ENCODE results near the gene ARHGAP28.
"Not testable (repeated sequence)": the region's sequence is repeated elsewhere in the genome, so short reads cannot be mapped to it uniquely, and the experiment has no call there.

ARHGAP28 gene

DNA sequence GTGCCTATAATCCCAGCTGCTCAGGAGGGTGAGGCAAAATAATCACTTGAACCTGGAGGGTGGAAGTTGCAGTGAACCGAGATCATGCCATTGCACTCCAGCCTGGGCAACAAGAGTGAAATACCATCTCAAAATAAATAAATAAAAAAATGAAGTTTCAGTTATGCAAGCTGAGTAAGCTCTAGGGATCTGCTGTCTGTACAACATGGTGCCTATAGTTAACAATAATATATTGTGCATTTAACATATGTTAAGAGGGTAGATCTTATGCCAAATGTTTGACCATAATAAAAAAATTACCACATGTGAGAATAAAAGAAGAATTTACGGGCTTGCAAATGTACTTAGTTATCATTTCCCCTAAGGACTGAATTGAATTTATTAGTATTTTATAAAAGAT lies 208.9 kb downstream of the ARHGAP28 start:
- not testable (repeated sequence) for DNase-seq

DNA sequence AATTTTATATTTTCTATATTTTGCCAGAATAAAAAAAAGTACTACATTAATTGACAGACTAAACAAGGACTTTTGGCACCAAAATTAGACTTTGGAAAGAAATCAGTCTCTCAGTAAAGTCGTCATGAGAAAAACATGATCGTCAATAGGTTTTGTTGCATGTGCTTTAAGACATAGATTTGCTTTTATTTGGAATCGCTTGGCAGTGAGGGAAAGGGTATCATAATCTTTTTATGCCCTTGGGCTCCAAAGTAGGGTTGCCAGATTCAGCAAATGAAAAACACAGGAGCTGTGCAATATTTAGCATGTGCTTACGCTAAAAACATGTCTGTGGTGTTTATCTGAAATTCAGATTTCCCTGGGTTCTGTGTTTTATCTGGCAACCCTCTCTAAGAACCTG lies 210.5 kb downstream of the ARHGAP28 start:
- no peak for DNase-seq

DNA sequence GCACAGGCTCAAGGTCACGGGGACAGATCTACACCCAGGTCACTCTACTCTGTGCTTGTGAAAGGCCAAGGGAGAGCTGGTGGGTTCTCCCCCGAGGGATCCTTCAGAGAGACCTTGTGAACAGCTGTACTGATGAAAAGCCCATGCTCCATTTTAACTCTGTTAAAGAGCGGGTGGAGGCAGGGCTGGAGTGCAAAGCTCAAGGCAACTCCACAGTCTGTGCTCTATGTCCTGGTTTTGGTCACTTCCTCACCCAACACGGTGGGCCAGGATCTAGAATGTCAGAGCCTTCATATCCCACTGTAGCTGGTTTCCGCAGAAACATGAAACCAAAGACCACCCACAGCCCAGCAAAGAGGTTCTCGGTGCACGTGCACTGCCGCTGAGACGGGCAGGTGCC lies 210.9 kb downstream of the ARHGAP28 start:
- no peak for DNase-seq

DNA sequence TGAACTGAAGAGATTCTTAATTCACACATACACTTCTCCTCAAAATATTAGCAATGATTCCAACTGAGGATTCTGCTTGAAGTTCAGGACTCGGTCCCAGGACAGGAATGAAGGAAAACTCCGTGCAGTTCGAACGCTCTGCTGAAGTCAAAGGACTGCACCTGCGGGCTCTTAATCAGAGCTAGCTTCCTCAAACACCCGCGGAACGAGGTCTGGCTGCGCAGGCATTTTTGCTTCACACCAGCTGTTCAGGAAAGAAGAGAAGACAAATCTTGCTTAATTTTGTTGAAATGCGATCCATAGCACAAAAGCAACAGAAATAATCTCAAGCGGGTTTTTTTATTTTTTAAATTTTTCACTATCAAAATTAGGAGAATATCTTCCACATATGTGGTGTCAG lies 212.5 kb downstream of the ARHGAP28 start:
- no peak for DNase-seq

DNA sequence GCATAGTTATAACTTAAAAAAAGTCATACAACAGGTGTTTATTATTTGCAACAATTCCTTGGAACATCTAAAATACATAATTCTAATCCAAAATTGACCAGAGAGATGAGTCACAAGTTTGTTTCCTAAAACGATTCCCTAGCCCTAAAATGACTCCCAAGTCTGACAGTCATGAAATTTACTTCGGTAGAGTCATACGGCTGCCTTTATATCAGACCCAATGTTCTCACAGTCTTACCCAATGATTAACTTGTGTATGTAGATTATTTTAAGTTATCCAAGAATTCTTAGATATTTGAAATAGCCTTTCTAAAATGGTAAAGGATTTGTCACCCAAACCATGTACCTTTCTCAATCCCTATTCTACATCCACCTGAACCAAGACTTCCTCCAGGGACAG lies 213.2 kb downstream of the ARHGAP28 start:
- DNase-seq = no peak

DNA sequence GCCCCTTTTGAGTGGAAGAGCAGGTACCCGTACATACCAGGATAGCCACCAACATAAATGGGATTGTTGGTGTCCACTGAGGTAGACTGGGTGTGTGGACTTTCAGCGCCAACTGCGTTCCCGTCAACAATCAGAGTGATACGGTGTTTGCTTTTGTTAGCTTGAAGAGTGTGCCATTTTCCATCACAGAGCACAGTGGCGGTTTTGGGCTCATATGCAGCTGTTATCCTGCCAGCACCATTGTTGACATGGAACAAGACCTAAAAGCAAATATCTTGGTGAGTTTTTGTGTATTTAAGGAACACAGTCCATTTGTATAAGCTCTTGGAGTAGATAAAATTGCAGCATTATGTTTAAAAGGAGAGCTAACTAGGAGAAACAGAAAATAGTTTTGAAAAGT lies 213.6 kb downstream of the ARHGAP28 start:
- DNase-seq = no peak

DNA sequence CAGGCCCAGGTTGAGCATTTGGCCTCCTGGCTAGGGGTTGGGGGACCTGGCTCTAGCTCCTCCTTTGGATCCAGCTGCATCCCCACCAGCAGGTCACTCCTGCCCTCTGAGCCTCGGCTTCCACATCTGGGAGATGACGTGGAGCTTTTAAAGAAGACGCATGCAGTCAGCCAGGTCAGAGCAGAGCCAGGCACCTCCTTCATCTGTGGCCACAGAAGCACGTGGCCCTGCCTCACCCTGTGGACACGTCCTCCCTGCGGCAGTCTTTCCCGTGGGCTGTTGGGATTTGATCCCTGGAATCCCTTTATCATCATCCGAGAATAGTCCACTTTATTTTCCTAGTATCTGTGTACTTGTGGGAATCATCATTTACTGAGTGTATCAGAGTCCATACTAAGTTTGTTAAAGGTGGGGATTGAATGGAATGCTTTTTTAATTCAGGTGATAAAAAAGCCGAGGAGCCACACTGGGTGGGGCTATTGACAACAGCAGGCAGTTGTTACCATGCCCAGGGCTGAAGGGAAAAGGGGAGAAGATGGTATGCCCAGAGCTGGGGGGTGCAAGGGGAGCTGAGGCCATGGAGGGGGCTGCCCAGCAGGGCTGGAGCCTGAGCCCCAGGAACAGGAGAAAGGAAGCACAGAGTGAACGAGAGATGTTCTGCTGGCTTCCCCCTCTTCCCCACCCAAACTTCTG lies 218.0 kb downstream of the ARHGAP28 start:
- DNase-seq = no peak

DNA sequence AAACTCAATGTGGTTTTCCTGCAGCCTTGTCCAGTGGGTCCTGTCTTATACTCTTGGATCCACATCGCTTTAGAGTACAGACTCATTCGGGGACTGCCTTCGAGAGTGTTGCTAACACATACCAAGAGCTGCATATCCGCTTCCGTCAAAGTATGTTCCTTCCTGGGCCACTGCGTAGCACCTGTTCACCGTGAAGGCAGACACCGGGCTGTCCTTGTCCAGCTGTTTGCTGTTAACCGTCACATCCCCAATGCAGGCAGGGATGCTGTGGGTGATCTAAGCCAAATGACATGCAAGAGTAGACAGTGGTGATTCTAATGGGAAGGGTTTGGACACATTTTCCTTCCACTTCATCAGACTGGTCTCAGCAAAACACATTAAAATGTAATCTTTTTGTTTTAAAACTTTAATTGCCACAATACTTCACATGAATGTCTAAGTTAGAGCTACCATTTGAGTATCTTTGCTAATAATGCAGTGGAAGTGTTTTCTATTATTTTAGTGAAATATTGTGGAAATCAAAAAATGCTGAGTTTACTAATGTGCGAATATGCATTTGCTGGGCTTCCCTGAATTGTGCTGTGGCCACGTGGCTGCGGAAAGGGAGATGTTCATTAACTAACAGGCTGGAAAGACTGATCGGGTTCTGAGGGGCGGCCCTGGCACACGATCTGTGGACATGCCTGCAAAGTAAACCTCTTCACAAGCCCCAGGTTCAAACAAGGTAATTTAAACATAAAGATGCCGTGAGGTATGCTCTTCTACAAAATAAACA lies 219.0 kb downstream of the ARHGAP28 start:
- no peak for DNase-seq

DNA sequence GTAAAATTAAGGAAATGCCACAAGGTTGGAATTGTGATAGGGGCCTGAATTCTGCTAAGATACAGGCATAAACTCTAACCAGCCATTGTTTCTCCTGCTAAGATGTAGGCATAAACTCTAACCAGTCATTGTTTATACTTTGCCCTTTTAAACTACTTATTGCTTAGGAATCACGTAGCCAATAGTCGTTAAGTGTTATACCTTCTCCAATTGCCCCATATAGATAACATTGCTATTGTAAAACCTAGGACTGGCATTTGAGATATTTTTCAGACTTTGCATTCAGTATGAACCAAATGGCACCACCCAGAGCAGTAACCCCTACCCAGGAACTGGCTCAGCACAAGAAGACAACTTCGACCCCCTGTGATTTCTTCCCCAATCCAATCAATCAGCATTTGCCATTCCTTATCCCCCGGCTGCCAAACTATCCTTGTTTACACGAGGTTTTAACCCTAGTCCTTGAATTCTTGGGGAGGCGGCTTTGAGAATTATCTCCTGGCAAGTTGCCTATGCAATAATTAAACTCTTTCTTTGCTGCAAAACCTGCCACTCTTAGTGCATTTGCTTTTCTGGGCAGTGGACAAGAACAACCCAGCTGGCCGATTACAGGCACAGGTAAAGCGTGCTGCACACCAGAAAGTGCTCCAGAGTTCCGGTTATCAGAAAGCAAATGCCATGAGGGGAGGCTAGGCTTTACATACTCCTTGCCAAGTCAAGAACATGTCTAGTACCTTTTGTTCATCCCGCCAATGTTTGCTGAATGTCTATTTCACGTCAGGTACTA lies 220.5 kb downstream of the ARHGAP28 start:
- no peak for DNase-seq

DNA sequence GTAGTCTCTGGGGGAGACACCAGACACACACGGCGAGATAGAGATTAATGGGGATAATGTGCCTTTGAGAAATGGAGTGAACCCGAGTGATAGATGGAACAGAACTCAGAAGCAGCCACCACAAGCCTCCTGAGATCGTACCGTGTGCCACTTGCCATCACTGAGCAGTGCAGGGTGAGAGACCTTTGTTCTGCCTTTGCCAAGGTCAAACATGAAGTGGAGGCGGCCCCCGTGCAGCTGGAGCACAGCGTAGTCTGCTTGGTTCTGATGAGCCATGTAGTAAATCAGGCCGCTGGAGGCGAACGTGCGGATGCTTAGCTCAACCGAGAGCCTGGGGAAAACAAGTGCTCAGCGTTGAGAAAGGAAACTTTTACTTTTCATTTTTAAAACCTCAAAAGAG lies 221.1 kb downstream of the ARHGAP28 start:
- DNase-seq = no peak

DNA sequence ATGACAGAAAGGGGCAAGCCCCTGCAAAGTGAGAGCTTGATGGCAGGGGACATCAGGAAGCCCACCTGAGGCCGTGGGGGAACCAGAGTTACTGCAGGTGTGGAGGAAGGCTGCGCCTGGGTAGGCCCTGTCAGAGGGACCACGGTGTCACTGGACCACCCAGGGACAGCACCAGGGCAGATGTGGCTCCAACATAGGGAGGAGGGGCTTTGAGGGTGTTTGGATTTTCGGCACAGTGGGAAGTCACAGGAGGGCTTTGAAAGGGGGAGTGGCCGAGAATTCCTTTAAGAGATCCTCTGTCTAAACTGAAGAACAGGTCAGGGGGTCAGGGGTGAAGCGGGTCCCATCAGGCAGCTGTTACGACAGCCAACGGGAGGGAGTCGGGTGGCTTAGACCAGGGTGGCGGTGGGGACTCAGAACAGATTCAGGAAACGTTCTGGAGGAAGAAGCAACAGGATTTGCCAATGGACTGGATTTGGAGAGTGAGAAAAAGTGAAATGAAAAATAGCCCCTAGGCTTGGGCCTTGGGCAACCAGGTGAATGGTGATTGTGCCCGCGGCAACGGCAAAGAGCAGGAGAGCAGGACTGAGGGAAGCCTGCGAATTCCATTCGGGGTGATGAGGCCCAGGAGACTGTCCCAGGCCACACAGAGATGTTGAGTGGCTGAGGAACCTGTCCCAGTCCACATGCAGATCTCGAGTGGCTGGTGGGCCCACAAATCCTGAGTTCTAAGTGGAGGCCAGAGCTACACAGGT lies 222.0 kb downstream of the ARHGAP28 start:
- no peak for DNase-seq

DNA sequence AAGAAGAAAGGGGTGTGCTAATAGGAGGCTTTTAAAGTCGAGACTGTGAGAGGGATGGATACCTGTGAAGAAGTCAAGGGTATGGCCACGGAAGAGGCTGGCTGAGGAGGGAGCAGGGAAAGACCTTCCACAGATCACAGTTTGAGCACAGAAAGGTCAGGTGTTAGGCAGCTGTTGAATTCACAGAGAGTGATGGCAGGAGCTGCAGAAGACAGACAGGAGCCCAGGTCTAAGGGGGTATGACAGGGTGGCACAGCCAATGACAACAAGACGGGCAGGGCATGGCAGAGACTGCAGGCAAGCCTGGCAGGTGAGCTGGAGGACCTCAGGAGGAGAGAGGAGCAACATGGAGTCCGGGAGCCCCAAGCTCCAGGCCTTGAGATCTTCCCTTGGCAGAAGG lies 225.0 kb downstream of the ARHGAP28 start:
- DNase-seq = no peak

DNA sequence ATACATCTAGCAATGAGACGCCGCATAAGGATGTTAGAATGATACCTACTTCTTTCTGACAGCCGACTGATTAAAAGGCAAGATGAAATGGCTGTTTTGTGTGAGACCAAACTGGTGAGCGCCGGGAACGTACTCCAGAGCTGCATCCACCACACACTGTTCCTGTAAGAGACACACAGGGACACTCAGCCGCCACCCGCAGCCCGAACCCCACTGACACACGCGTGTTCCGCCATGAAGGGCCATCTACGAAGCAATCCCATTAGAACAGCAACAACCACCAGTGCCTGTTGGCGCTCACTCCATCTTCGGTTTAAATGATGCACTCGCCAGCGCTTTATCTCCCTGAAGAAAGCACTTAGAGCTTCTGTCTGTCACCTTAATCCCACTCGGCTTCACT lies 225.8 kb downstream of the ARHGAP28 start:
- DNase-seq = no peak

DNA sequence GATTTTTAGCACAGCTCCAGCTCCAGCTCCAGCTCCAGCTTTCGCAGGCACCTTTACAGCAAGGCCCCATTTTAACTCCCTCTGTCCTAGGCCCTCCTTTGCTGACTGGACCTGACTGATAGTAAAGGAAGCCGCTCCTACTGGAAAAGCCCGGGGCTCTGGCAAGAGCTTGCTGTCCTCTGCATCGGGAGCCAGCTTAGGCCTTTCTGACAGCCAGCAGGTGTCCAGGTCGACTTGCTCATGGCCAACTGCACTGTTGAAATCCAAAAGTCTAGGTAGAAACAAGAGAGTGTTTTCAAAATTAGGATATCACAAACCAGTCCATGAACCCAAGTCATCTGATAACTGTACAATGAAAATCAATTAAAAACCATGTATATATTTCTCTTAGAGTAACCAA lies 227.0 kb downstream of the ARHGAP28 start:
- no peak for DNase-seq

DNA sequence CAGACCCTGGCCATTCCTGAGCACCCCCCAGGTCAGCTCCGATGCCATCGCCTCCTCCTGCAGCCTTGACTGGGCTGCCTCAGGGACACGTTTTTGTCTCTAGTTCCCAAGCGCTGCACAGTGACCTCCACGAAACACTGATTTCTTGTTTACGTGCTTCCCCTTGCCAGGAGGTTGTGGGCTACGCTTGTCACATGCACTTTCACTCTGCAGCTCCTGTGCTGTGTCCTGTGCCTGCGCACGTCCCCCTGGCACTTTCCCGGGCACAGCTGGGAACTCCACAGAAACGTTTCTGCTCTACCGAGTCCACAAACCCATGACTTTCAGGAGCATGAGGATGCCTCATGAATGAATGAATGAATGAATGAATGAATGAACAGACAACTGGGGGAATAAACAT lies 227.5 kb downstream of the ARHGAP28 start:
- no peak for DNase-seq

DNA sequence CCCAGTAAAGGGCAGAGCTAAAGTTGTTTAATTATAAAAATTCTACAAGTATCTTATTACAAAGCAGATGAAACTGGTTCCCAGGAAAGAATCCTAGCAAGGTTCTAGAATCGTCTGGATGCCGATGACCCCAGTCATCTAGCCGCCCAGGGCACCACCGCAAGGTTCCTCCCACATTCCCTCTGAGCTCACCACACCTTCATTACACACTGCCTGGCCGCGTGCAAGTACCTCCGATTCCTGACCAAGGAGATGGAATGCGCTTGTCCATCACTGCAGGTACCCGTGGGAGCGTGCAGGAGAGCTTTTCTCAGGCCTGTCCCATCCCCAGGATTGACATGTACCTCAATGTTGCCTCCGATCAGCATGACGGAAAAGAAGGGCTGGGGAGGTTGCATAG lies 229.6 kb downstream of the ARHGAP28 start:
- no peak for DNase-seq

DNA sequence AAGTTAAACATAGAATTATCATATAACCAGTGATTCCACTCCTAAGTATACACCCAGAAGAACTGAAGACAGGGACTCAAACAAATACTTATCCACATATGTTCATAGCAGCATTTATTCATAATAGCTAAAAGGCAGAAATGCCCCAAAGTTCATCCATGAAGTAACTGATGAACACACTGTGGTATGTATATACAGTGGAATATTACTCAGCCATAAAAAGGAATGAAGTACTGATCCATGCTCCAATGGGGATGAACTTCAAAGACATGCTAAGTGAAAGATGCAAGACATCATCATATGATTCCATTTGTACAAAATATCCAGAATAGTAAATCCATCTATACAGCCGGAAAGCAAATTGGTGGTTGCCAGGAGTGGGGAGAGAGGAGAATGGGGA lies 230.6 kb downstream of the ARHGAP28 start:
- no peak for DNase-seq

DNA sequence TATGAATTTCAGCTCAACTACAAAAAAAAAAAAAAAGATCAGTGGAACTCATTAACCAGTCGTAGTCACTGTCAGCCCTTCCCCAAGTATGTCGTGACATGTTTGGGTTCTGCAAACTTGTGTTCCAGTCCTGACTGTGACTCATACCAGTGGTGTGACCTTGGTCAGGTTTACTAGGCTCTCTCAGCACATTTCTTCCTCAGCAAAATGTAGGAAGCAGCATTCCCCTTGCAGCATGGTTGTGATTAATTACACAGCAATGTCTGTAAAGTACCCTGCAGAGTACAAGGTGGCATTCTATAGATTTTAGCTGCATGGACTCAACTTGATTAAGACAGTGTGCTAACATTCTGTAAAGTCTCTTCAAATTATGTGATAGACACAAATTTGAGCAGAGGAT lies 231.1 kb downstream of the ARHGAP28 start:
- no peak for DNase-seq

DNA sequence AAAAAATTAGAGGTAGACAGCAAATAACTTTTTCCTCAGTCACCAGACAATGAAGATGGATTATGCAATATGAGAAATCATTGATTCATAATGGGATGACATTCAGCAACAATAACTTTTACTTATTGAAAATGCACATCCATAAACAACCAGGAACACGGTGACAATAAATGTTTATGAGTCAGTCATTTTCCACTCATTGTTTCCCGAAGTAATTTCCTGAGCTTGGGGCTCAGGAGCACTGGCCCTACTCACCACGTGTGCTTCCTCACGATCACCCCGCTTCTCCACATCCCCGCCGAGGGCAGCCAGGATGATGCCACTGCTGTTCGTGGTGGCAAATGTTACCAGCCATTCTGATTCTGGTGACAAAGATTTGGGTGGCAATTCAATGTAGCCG lies 231.8 kb downstream of the ARHGAP28 start:
- no peak for DNase-seq

DNA sequence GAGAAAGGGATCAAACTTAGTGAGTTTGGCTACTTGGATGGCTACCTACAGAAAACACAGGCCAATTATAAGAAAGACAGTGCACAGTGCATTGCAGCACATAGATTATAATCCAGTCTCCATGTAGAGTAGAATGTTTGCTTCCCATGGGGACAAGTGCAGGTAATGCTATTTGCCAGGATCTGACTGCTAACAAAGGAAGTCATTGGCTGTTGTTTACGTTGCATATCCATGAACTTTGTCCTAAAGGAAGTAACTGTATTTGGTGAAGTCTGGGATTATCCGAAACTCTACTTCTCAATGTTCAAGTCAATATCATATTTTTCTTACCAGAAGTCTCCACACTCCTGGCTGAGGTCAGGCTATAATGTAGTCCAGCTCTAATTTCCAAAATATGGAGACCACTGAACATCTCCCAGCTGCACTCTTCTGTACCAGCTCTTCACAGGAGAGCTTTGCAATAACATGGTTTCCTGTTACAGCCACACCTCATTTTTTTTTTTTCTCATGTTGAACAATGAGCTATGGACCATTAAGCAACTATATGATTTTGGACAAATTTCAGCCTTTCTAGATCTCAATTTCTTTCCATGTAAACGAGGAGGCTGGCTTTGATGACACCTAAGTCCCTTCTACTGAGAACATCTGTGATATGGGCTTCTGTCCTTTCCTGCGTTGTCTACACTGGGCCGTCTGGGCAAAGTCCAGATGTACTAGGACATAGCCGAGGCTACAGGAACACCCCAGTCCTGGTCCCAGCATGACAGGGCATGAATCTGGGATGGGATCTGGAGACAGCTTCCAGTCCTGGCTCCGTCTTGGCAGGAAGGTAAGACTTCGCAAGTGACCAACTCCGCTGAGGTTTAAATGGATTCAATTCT lies 233.3 kb downstream of the ARHGAP28 start:
- no peak for DNase-seq

DNA sequence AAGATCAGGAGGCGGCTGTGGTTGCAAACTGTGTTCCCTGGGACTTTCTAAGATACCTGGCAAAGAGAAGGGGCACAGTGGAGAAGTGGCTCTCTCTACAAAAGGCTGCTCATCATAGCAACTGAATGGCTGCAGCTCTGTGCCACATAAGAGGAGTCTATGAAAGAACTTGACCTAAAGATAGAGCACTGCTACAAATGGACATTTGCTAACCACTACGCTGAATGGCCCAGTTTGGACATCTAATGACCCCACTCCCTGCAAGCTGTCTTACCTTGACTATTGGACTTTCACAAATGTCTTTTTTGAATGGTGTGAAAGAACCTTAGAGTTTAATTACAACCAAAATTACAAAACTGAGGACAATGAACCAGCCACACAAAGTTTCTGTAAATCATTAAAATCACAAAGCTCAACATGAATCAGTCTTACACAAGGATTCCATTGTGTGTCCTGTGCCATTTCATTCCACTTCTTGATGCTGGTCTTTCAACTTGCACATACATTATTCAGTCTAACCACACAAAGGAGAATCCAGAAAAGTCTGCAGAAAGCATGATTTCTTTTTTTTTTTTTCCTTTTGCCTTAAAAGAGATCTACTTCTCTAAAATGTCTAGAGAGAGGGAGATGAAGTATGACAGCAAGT lies 234.1 kb downstream of the ARHGAP28 start:
- DNase-seq = no peak
